GM18502 (cell line): ENCODE results near the gene DIPK1B.
"Not testable (repeated sequence)": the region's sequence is repeated elsewhere in the genome, so short reads cannot be mapped to it uniquely, and the experiment has no call there.

Experiments
- ATAC-seq: cut with Tn5 transposase; IDR thresholded peaks from one replicate; pipeline ENCODE4 v1.9.1; 2021; ENCODE audit warnings: mild to moderate bottlenecking; ENCODE audit not compliant: unreplicated experiment, poor library complexity

Gene DIPK1B

DNA sequence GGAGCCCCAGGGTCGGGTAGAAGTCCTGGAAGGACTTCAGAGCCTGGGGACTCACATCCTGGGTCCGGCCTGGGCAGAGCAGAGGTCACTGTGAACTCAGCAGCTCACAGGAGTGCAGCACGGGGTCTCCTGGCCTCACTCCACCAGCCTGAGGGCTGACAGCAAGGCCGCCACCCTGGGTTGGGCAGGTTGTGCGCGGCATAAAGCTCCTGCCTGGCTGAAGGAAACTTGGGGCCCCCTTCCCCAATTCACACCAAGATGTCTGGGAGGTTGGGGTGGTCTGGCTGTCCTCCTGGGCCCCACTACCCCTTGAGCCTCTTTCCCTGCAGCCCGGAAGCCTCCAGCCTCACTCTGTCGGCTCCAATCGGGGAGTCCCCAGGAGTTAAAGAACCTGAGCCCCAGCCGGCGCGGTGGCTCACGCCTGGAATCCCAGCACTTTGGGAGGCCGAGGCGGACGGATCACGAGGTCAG is 49.9 kb downstream of the DIPK1B start:
- no peak for ATAC-seq

DNA sequence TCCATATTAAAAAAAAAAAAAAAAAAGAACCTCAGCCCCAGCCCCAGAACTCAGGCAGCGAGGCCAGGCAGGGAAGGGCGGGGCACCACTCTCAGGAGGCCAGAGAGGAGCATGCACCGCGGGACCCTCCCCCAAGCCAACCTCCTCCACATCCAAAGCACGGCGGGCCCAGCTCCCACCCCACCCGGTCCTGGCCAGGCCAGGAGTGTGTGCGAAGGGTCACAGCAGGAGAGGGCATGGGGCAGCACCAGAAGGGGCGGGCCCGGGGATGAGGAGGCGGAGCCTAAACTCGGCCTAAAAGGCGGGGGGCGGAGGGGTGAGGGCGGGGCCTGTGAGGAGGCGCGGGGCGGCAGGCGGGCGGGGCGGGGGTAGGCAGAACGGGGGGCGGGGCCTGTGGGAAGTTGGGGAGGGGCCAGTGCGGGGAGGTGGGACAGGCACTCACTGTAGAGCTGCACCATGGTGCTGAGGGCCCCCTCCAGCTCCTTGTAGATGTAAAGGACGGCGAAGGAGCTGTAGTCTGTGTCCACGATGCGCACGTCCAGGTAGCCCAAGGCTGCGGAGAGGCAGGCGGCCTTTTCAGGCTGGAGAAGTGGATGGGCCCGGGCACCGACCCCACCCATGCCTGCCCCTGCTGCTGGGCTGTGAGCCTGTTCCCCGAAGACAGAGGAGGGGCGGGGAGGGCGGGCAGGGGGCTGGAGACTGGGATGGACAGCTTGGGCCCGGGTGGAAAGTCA is 50.7 kb downstream of the DIPK1B start:
- no peak for ATAC-seq

DNA sequence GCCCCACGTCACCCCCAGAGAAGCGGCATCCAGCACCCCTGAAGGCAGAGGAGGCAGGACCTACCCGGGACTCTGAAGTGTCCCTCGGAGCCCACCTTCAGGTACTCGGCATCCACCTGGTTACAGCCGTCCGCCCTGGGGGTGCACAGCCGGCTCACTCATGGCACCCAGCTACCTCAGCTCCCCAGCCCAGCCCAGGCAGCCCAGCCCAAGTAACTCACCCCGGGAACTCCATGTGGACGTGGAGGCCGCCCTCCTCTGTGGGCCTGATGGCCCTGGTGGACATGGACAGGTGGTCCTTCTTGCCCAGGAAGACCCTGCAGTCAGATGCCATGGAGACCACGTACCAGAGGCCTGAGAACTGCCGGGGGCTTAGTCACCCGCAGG is 51.3 kb downstream of the DIPK1B start:
- no peak for ATAC-seq

DNA sequence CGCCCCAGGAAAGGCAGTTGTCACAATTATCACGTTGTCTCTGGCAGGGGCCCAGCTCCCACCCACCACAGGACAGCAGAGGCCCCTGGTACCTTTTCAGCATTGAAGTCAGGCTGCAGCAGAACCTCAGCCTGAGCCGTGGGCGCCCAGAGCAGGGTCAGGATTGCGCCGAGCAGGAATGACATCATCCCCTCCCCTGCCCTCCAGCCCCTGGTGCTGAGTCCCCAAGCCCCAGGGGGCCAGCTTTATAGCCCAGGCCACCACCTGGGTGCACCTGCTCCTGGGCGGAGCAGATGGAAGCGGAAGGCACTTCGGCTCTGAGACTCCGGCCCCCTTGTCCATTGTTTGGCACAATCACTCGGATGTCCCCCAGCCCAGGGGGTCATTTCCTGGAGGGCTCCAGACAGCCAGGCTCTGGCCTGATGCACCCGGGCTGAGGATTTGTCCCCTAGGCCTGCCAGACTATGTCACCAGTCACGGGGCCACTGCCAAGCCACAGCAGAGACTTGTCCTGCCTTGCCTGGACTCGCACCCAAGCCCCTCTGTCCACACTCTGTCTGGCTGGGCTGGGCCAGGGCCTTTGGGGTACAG is 52.0 kb downstream of the DIPK1B start, which contains the start of gene LCN15:
Gene LCN15 (minus strand): TSS at position 218 of the 591 bp plus-strand sequence. CDS start 30 bp downstream, at position 188.
- ATAC-seq, result no peak

DNA sequence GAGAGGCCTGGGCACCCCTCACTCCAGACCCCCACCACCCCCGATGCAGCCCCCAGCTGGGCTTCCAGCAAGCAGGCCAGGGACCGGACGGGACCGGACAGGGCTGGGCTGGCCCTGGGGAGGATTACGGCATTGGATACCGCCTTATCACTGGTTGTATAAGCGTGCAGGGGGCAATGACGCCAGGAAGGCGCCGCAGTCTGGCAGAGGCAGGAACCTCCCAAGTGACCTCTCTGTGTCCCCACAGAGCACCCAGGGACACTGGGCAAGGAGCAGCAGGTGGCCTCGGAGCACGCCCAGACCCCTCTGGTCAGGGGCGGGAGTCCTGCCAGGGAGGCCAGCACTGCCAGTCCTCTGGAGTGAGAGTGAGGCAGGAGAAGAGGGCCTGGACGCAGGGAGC is 52.7 kb downstream of the DIPK1B start:
- ATAC-seq, result no peak

DNA sequence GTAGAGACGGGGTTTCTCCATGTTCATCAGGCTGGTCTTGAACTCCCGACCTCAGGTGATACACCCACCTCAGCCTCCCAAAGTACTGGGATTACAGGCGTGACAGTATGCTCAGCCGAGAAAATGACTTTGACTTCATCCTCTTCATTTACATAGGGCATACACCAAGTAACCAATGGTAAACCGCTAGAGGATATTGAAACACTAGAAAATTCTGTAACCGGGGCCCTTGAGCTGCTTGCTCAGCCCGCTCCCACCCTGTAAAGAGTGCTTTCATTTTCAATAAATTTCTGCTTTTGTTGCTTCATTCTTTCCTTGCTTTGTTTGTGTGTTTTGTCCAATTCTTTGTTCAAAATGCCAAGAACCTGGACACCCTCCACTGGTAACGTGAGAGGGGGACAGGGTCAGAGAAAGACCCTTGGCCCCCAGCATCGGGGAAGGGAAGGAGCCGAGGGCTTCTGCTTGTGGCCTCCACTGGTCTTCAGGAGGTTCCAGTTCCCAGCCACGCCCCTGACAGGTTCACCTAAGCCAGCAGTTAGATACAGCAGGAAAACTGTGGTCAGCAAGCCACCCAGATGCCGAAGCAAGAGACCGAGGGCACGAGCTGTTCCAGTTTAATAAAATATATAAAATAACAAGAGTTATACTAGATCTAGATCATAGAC is 53.5 kb downstream of the DIPK1B start:
- not testable (repeated sequence) for ATAC-seq

DNA sequence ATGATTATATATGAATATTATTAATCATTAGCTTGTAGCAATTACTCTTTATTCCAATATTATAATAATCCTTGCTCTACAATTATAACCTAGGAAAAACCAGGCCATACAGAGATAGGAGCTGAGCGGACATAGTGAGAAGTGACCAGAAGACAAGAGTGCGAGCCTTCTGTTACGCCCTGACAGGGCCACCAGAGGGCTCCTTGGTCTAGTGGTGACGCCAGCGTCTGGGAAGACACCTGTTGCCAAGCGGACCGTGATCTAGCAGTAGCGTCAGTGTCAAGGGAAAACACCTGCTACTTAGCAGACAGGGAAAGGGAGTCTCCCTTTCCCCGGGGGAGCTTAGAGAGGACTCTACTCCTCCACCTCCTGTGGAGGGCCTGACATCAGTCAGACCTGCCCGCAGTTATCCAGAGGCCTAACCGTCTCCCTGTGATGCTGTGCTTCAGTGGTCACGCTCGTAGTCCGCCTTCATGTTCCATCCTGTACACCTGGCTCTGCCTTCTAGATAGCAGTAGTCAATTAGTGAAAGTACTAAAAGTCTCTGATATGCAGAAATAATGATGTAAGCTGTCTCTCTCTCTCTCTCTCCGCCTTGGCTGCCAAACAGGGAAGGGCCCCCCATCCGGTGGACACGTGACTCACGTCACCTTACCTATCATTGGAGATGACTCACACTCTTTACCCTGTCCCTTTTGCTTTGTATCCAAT is 54.2 kb downstream of the DIPK1B start:
- ATAC-seq, result not testable (repeated sequence)

DNA sequence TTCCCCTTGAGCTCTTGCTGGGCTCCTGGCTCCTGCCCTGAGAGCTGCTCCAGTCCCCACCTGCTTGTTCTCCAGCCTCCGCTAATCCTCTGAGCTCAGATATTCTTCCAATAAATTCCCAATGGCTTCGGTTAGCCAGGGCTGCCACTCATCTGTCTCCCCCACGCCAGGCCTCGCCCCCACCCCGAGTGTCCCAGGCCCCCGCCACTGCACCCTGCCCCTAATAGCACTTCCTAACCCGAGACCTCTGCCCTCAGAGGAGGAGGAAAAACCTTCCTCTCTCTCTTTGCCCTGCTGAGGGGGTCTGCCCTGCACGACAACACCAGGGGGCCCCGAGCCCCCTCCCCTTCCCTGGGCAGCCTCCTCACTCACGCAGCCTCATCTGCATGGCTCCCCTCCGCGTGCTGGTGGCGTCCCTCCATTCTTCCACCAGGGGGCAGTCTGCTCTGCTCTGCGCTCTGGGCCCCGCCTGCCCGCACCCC is 57.4 kb downstream of the DIPK1B start:
- no peak for ATAC-seq

DNA sequence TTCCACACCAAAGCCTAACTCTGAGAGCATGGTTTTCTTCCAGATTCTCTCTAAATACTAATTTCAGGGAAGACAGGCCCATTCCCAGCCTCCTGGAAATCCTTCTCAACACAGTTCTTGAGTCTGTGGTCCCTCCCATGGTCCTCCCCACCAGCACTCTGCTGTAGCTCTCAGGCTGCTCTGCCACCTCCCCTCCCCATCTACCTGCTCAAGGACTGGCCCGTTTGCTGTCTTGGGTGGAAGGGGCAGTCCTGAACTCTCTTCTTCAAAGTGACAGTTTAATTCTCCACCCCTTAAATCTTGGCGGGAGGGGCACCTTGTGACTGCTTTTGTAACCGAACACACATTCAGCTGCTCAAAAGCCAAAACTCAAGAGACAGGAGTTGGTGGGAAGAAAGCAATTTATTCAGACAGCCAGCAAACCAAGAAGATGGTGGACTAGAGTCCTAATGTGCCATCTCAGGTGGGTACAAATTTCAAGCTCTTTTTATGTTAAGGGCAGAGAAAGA is 59.6 kb downstream of the DIPK1B start:
- no peak for ATAC-seq

DNA sequence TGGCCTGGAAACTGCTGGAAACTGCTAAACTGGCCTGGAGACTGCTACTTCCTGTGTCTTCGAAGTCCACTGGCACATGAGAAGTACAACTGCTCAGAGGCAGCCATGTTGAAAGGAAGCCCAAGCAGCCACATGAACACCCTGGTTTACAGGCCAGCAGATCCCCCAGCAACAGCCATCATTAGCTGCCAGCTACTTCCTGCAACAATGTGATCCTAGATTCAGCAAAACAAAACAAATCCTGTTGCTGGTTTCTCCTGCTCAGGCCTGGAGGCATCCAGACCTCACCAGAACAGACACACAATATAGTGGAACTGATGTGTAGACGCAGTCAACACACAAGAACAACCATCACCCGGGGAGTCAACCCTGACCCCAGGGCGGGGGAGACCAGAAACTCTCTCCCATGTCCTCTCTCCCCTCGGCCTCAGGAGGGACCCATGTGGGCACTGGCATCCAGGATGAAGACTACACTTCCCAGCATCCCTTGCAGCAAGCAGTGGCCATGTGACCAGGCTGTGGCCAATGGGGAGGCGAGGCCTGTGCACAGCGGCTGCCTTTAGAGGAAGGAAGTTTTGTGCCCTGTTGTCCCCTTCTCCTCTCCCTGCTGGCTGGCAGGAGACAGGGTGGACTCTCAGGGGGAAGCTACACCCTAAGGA is 61.1 kb downstream of the DIPK1B start:
- no peak for ATAC-seq
